Endodermal cell (in vitro differentiated cells): ENCODE results near the gene SEZ6L2. TPM values are rescaled to one million over a fixed set of nuclear protein-coding genes. Genes with fewer than 3 reads are reported as not detected.

ENCODE experiments used
- DNase-seq: peaks from one replicate; pipeline ENCODE4 v3.0.0-alpha.2; 2017
- H3K27ac ChIP-seq: 2 replicates; pipeline ENCODE4 v1.5.1; 2013; ENCODE audit warnings: mild to moderate bottlenecking, low read depth, low read length, moderate library complexity
- H3K27me3 ChIP-seq: 2 replicates; pipeline ENCODE4 v1.6.1; 2013; ENCODE audit warnings: mild to moderate bottlenecking, low read length, moderate library complexity; ENCODE audit not compliant: insufficient read depth, control insufficient read depth, poor library complexity, severe bottlenecking
- H3K36me3 ChIP-seq: 2 replicates; pipeline ENCODE4 v1.7.0; 2013; ENCODE audit warnings: mild to moderate bottlenecking, low read length, moderate library complexity; ENCODE audit not compliant: control insufficient read depth, insufficient read depth
- H3K4me1 ChIP-seq: one replicate; pipeline ENCODE4 v1.7.0; 2013; ENCODE audit warnings: low read length; ENCODE audit not compliant: control insufficient read depth, insufficient read depth
- H3K4me3 ChIP-seq: 2 replicates; pipeline ENCODE4 v1.5.1; 2013; ENCODE audit warnings: mild to moderate bottlenecking, low read length, moderate library complexity
- H3K9ac ChIP-seq: 2 replicates; pipeline ENCODE4 v1.6.1; 2013; ENCODE audit warnings: mild to moderate bottlenecking, low read length, moderate library complexity; ENCODE audit not compliant: poor library complexity, severe bottlenecking; ENCODE audit errors: extremely low read depth
- H3K9me3 ChIP-seq: 2 replicates; pipeline ENCODE4 v1.6.1; 2013; ENCODE audit warnings: mild to moderate bottlenecking, low read length, moderate library complexity; ENCODE audit not compliant: control insufficient read depth
- H3K27ac Mint-ChIP-seq: 2 replicates; pipeline ENCODE4 v1.8.0; 2020; ENCODE audit warnings: mixed read lengths
- H3K27me3 Mint-ChIP-seq: 2 replicates; pipeline ENCODE4 v1.8.0; 2021; ENCODE audit warnings: mild to moderate bottlenecking, mixed read lengths; ENCODE audit not compliant: insufficient read depth
- H3K36me3 Mint-ChIP-seq: 2 replicates; pipeline ENCODE4 v1.8.0; 2020; ENCODE audit warnings: low read depth, mixed read lengths
- H3K4me1 Mint-ChIP-seq: 2 replicates; pipeline ENCODE4 v1.8.0; 2020; ENCODE audit warnings: mixed read lengths
- H3K4me3 Mint-ChIP-seq: 2 replicates; pipeline ENCODE4 v1.8.0; 2020; ENCODE audit warnings: mild to moderate bottlenecking, moderate library complexity, mixed read lengths
- H3K9me3 Mint-ChIP-seq: 2 replicates; pipeline ENCODE4 v1.8.0; 2020; ENCODE audit warnings: mild to moderate bottlenecking, mixed read lengths
- CTCF ChIP-seq: fragments of 200-600 bp; sonication (generic); conservative IDR thresholded peaks from 2 replicates; pipeline ENCODE4 v1.5.0; 2021; ENCODE audit warnings: antibody characterized with exemption, mild to moderate bottlenecking
- WGBS, 2 experiments: methylation state at CpG; one replicate each; pipeline versions ENCODE4 v1.1.5 to v1.1.7; 2013; ENCODE audit warnings: missing lambda C conversion rate in 2 of 2, mixed read lengths in 1 of 2; ENCODE audit not compliant: insufficient coverage in 1 of 2, insufficient read length in 1 of 2; 5-methylcytosine and 5-hydroxymethylcytosine counted together
- total RNA-seq, 2 donors: library from RNA; stranded (reverse); fragmentation: NEBNext Ultra II Directional in 1 of 2; extraction: Animal tissue kit (Norgen Biotek cat#: 25700) in 1 of 2; gene quantifications; 2 replicates in 1 of 2; 3 replicates in 1 of 2; pipeline ENCODE4 v1.2.1, GENCODE V29; 2021

SEZ6L2 gene
- total RNA-seq, 2 donors from 2014 or later: 44.0 to 52.1 TPM

DNA sequence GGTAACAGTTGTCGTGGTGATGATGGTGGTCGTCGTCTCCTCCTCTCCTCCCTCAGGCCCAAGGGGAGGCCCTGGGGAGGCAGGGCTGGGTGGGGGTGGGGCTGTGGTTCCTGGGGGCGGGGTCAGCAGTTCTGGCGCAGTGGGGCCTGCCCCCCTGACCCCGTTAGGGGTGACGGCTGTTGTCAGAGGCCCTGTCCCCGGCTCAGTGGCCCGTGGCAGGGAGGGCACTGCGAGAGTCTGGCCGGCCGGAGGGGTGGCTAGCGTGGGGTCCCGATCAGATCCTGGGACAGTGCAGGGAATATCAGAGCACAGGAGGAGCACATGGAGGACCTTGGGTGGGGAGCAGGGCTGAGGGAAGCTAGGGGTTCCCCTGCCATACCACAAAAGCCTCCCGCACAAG lies 2.5 kb downstream of the SEZ6L2 start:
- peaks cover 16% of the 10 kb centered on the region for H3K36me3 Mint-ChIP-seq
- Histone ChIP-seq H3K4me1 (no peaks in the 10 kb centered on the region), H3K27ac (no peak overlapping the region), H3K9ac (no peak overlapping the region), H3K9me3 (no peaks in the 10 kb centered on the region), H3K36me3 (peaks cover 17% of the 10 kb centered on the region), H3K27me3 (no peaks in the 10 kb centered on the region), H3K4me3 (no peak overlapping the region)
- H3K4me3 Mint-ChIP-seq: no peak overlapping the region
- H3K9me3 Mint-ChIP-seq: no peaks in the 10 kb centered on the region
- 79% methylated on average over 12 of the region's 15 CpGs; no CpG with 5 or more reads in 1 of the 2 experiments for WGBS, 2 experiments
- H3K4me1 Mint-ChIP-seq: peaks cover 18% of the 10 kb centered on the region
- no peaks in the 10 kb centered on the region for H3K27me3 Mint-ChIP-seq
- no peak overlapping the region for H3K27ac Mint-ChIP-seq
- DNase-seq: no peak
- TF ChIP-seq CTCF: no peak

DNA sequence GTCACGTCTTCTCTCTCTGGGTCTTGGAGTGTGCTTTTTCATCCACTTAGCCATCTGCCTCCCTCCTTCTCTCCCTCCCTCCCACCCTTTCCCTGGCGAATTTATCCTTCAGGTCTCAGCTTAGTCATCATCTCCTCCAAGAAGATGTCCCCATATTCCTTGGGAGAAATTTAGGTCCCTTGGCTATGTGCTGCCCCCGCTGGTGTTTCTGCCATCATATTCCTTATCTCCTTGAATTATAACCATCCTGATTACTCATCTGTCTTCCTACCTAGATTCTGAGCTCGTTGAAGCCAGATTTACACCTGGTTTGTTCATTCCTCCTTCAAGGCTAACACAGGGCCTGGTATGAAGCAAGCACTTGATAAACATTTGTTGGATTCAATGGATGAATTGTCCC lies 5.0 kb downstream of the SEZ6L2 start:
- WGBS, 2 experiments: 89 to 92% methylated on average over 3 to 4 of the region's 4 CpGs
- DNase-seq: no peak
- no peak overlapping the region for H3K27ac ChIP-seq
- H3K27ac Mint-ChIP-seq: no peak overlapping the region
- H3K9me3 Mint-ChIP-seq: no peaks in the 10 kb centered on the region
- H3K9ac ChIP-seq: no peak overlapping the region
- H3K4me3 ChIP-seq: no peak overlapping the region
- no peak overlapping the region for H3K4me3 Mint-ChIP-seq
- H3K36me3 ChIP-seq: peaks cover 21% of the 10 kb centered on the region
- H3K4me1 ChIP-seq: no peaks in the 10 kb centered on the region
- no peaks in the 10 kb centered on the region for H3K9me3 ChIP-seq
- peaks cover 20% of the 10 kb centered on the region for H3K36me3 Mint-ChIP-seq
- peaks cover 13% of the 10 kb centered on the region for H3K4me1 Mint-ChIP-seq
- H3K27me3 Mint-ChIP-seq: no peaks in the 10 kb centered on the region
- no peak for TF ChIP-seq CTCF
- H3K27me3 ChIP-seq: no peaks in the 10 kb centered on the region

DNA sequence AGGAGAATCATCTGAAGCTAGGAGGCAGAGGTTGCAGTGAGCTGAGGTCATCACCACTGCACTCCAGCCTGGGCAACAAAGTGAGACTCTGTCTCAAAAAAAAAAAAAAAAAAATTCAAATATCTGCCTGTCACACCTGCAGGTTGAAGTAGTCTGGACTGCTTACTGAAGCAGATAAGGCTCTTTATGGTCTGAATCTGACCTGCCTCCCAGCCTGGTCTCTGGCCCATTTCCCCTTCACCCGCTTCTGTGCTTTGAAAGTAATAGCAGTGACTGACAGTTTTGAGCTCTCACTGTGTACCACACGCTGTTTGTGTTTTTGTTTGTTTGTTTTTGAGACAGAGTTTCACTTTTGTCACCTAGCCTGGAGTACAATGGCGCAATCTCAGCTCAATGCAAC lies 5.8 kb downstream of the SEZ6L2 start:
- Mint-ChIP-seq H3K4me3 (no peak overlapping the region), H3K4me1 (peaks cover 8% of the 10 kb centered on the region), H3K36me3 (peaks cover 20% of the 10 kb centered on the region), H3K9me3 (no peaks in the 10 kb centered on the region), H3K27ac (no peak overlapping the region), H3K27me3 (no peaks in the 10 kb centered on the region)
- Histone ChIP-seq H3K9ac (no peak overlapping the region), H3K27ac (no peak overlapping the region), H3K9me3 (no peaks in the 10 kb centered on the region), H3K27me3 (no peaks in the 10 kb centered on the region), H3K4me1 (no peaks in the 10 kb centered on the region), H3K36me3 (peaks cover 21% of the 10 kb centered on the region), H3K4me3 (no peak overlapping the region)
- no peak for DNase-seq
- no peak for TF ChIP-seq CTCF
- 90 to 95% methylated on average over 2 to 3 of the region's 3 CpGs for WGBS, 2 experiments
